H9 (cell line): ENCODE results near the gene TRAF2. TPM values are rescaled to one million over a fixed set of nuclear protein-coding genes. Genes with fewer than 3 reads are reported as not detected.

Experiments
- DNase-seq: peaks from one replicate; pipeline ENCODE4 v3.0.0-alpha.2; 2017
- H2AFZ ChIP-seq: one replicate; pipeline ENCODE4 v1.6.1; 2013; ENCODE audit warnings: mild to moderate bottlenecking, low read length, control low read depth, moderate library complexity
- H2AK5ac ChIP-seq: 2 replicates; pipeline ENCODE4 v1.6.1; 2013; ENCODE audit warnings: low read length, control low read depth, mixed read lengths; ENCODE audit not compliant: insufficient read length
- H2BK120ac ChIP-seq: one replicate; pipeline ENCODE4 v1.6.1; 2013; ENCODE audit warnings: low read depth, mild to moderate bottlenecking, low read length, control low read depth, inconsistent platforms; ENCODE audit not compliant: poor library complexity, severe bottlenecking
- H2BK12ac ChIP-seq: 2 replicates; pipeline ENCODE4 v1.6.1; 2013; ENCODE audit warnings: low read length, control low read depth, mixed read lengths, low read depth; ENCODE audit not compliant: insufficient read length
- H2BK15ac ChIP-seq: 2 replicates; pipeline ENCODE4 v1.6.1; 2013; ENCODE audit warnings: low read depth, low read length, control low read depth
- H2BK20ac ChIP-seq: one replicate; pipeline ENCODE4 v1.6.1; 2013; ENCODE audit warnings: low read depth, mild to moderate bottlenecking, low read length, control low read depth, inconsistent platforms; ENCODE audit not compliant: poor library complexity, severe bottlenecking
- H2BK5ac ChIP-seq: 2 replicates; pipeline ENCODE4 v1.6.1; 2013; ENCODE audit warnings: low read length, control low read depth, mixed read lengths; ENCODE audit not compliant: insufficient read length
- H3K14ac ChIP-seq: 2 replicates; pipeline ENCODE4 v1.6.1; 2013; ENCODE audit warnings: low read length, control low read depth; ENCODE audit not compliant: insufficient read depth
- H3K18ac ChIP-seq: 2 replicates; pipeline ENCODE4 v1.6.1; 2013; ENCODE audit warnings: low read depth, mild to moderate bottlenecking, mixed read lengths, low read length, control low read depth; ENCODE audit not compliant: insufficient read length
- H3K23ac ChIP-seq: 2 replicates; pipeline ENCODE4 v1.6.1; 2013; ENCODE audit warnings: low read length, control low read depth, mixed read lengths, low read depth; ENCODE audit not compliant: insufficient read length
- H3K23me2 ChIP-seq: 2 replicates; pipeline ENCODE4 v1.6.1; 2013; ENCODE audit warnings: low read depth, mild to moderate bottlenecking, mixed read lengths, low read length, control low read depth; ENCODE audit not compliant: insufficient read length, poor library complexity, severe bottlenecking
- H3K27ac ChIP-seq: 2 replicates; pipeline ENCODE4 v1.5.1; 2013; ENCODE audit warnings: low read length, control low read depth, mixed read lengths, low read depth; ENCODE audit not compliant: insufficient read length
- H3K27me3 ChIP-seq: 2 replicates; pipeline ENCODE4 v1.6.1; 2013; ENCODE audit warnings: low read length, control low read depth, inconsistent platforms; ENCODE audit not compliant: insufficient read depth
- H3K4ac ChIP-seq: 2 replicates; pipeline ENCODE4 v1.6.1; 2013; ENCODE audit warnings: low read depth, mild to moderate bottlenecking, control low read depth, inconsistent platforms, low read length, moderate library complexity
- H3K4me1 ChIP-seq: 2 replicates; pipeline ENCODE4 v1.6.1; 2013; ENCODE audit warnings: low read length, control low read depth, inconsistent platforms; ENCODE audit not compliant: insufficient read depth
- H3K4me2 ChIP-seq: 2 replicates; pipeline ENCODE4 v1.6.1; 2013; ENCODE audit warnings: low read length, control low read depth, mixed read lengths; ENCODE audit not compliant: insufficient read length, insufficient read depth
- H3K56ac ChIP-seq: 2 replicates; pipeline ENCODE4 v1.6.1; 2013; ENCODE audit warnings: low read depth, mild to moderate bottlenecking, mixed read lengths, low read length, control low read depth; ENCODE audit not compliant: insufficient read length
- H3K79me1 ChIP-seq: 2 replicates; pipeline ENCODE4 v1.6.1; 2013; ENCODE audit warnings: low read depth, mild to moderate bottlenecking, moderate library complexity, low read length, control low read depth, inconsistent platforms; ENCODE audit not compliant: insufficient read depth, poor library complexity, severe bottlenecking
- H3K79me2 ChIP-seq: 2 replicates; pipeline ENCODE4 v1.6.1; 2013; ENCODE audit warnings: low read length, control low read depth, inconsistent platforms; ENCODE audit not compliant: insufficient read depth
- H3K9ac ChIP-seq: 2 replicates; pipeline ENCODE4 v1.6.1; 2013; ENCODE audit warnings: low read length, control low read depth, mixed read lengths; ENCODE audit not compliant: insufficient read length; ENCODE audit errors: extremely low read depth
- H3K9me3 ChIP-seq: one replicate; pipeline ENCODE4 v1.6.1; 2013; ENCODE audit warnings: low read depth, low read length, inconsistent platforms; ENCODE audit not compliant: control insufficient read depth
- H3T11ph ChIP-seq: one replicate; pipeline ENCODE4 v1.6.1; 2013; ENCODE audit warnings: mild to moderate bottlenecking, low read length, control low read depth, inconsistent platforms
- H4K20me1 ChIP-seq: one replicate; pipeline ENCODE4 v1.6.1; 2013; ENCODE audit not compliant: control insufficient read depth, insufficient read length, insufficient read depth
- H4K5ac ChIP-seq: 2 replicates; pipeline ENCODE4 v1.6.1; 2013; ENCODE audit warnings: low read depth, mild to moderate bottlenecking, mixed read lengths, low read length, control low read depth; ENCODE audit not compliant: insufficient read length
- H4K8ac ChIP-seq: replicated peaks from 2 replicates; pipeline ENCODE4 v1.6.1; 2013; ENCODE audit warnings: low read length, control low read depth, mixed read lengths, low read depth; ENCODE audit not compliant: insufficient read length
- H4K91ac ChIP-seq: 2 replicates; pipeline ENCODE4 v1.6.1; 2013; ENCODE audit warnings: low read depth, mild to moderate bottlenecking, moderate library complexity, mixed read lengths, low read length, control low read depth; ENCODE audit not compliant: insufficient read length
- H3K27ac Mint-ChIP-seq, 3 experiments: 2 replicates in 2 of 3; 3 replicates in 1 of 3; pipeline ENCODE4 v1.8.0; 2020 to 2021; ENCODE audit warnings: mixed read lengths in 3 of 3, mild to moderate bottlenecking in 1 of 3, moderate library complexity in 1 of 3
- H3K27me3 Mint-ChIP-seq: 2 replicates; pipeline ENCODE4 v1.8.0; 2021; ENCODE audit warnings: low read depth, mild to moderate bottlenecking, moderate library complexity, mixed read lengths
- H3K36me3 Mint-ChIP-seq, 3 experiments: 2 replicates in 2 of 3; 3 replicates in 1 of 3; pipeline ENCODE4 v1.8.0; 2020 to 2021; ENCODE audit warnings: low read depth in 3 of 3, mixed read lengths in 3 of 3; ENCODE audit not compliant: insufficient read depth in 1 of 3
- H3K4me1 Mint-ChIP-seq, 2 experiments: 2 replicates each; pipeline ENCODE4 v1.8.0; 2020; ENCODE audit warnings: mixed read lengths in 2 of 2
- H3K4me3 Mint-ChIP-seq, 2 experiments: 2 replicates in 1 of 2; 3 replicates in 1 of 2; pipeline ENCODE4 v1.8.0; 2020 to 2021; ENCODE audit warnings: mild to moderate bottlenecking in 2 of 2, mixed read lengths in 2 of 2, moderate library complexity in 1 of 2
- H3K9me3 Mint-ChIP-seq, 2 experiments: 2 replicates in 1 of 2; 3 replicates in 1 of 2; pipeline ENCODE4 v1.8.0; 2020; ENCODE audit warnings: mild to moderate bottlenecking in 2 of 2, mixed read lengths in 2 of 2, moderate library complexity in 1 of 2
- CTCF ChIP-seq: fragments of 200-600 bp; sonication (generic); conservative IDR thresholded peaks from 3 replicates; pipeline ENCODE4 v1.8.0; 2021; ENCODE audit warnings: antibody characterized with exemption, mild to moderate bottlenecking
- WGBS: extraction: QIAGEN DNeasy Blood & Tissue Kit; methylation state at CpG from one replicate; pipeline ENCODE4 v1.1.7; 2013; ENCODE audit warnings: missing lambda C conversion rate, low lambda C conversion rate, mixed read lengths; ENCODE audit not compliant: insufficient read length; ENCODE audit errors: extremely low coverage; 5-methylcytosine and 5-hydroxymethylcytosine counted together
- total RNA-seq: library from RNA; stranded (reverse); gene quantifications from 2 replicates; pipeline ENCODE4 v1.2.1, GENCODE V29; 2021

The TRAF2 gene
- total RNA-seq, 1 experiment from 2014 or later: 48.8 TPM

- no peak overlapping the region for H2BK15ac ChIP-seq
- no peak overlapping the region for H2BK120ac ChIP-seq
- no peaks in the 10 kb centered on the region for H3K9me3 ChIP-seq
- H3K14ac ChIP-seq: no peak overlapping the region
- H4K20me1 ChIP-seq: no peaks in the 10 kb centered on the region
- H3K56ac ChIP-seq: no peak overlapping the region
- no peak overlapping the region for H2AK5ac ChIP-seq
- H3K9ac ChIP-seq: no peak overlapping the region
- no peak overlapping the region for H2BK12ac ChIP-seq
- no peak overlapping the region for H3T11ph ChIP-seq
- H4K5ac ChIP-seq: no peak overlapping the region
- peaks cover 7 to 11% of the 10 kb centered on the region in 2 experiments for H3K4me1 Mint-ChIP-seq
- H3K27me3 Mint-ChIP-seq: peaks cover 3% of the 10 kb centered on the region; the same call in 1 of the 2 replicates
- H4K91ac ChIP-seq: no peak overlapping the region
- no peak overlapping the region for H3K4me3 Mint-ChIP-seq
- no peaks in the 10 kb centered on the region for H3K9me3 Mint-ChIP-seq
- TF ChIP-seq CTCF: no peak
- peaks cover 3% of the 10 kb centered on the region for H3K23me2 ChIP-seq
- peaks cover 2 to 54% (median 38%) of the 10 kb centered on the region in 3 experiments; a peak in 5 of 7 replicates for H3K36me3 Mint-ChIP-seq
- H3K79me2 ChIP-seq: no peaks in the 10 kb centered on the region
- H2AFZ ChIP-seq: no peak overlapping the region
- H3K79me1 ChIP-seq: no peaks in the 10 kb centered on the region
- no peak overlapping the region for H2BK5ac ChIP-seq
- no CpG with 5 or more reads among the region's 55 CpGs for WGBS
- H3K4ac ChIP-seq: no peak overlapping the region
- H3K27me3 ChIP-seq: no peaks in the 10 kb centered on the region
- no peak overlapping the region for H3K4me2 ChIP-seq
- H3K4me1 ChIP-seq: no peaks in the 10 kb centered on the region
- H4K8ac ChIP-seq: no peak overlapping the region
- H3K23ac ChIP-seq: no peak overlapping the region
- no peak for DNase-seq
- H3K27ac Mint-ChIP-seq: peak overlapping the region in 1 of 3 experiments; percentile 68; a peak in 1 of 7 replicates
- H3K18ac ChIP-seq: no peak overlapping the region
- H2BK20ac ChIP-seq: no peak overlapping the region
- no peak overlapping the region for H3K27ac ChIP-seq
These were observed 55.2 kb downstream of the TRAF2 start for GRCh38 chr9:136941231-136942111.
